HepG2 (cell line): ENCODE measurements around the gene ARL6IP4. TPM values are rescaled to one million over a fixed set of nuclear protein-coding genes. Genes with fewer than 3 reads are reported as not detected.
A peak's percentile ranks its signal among the peaks of the same experiment; 100 is the strongest.

Experiments used
- CHD4 ChIP-seq: fragments of 200-600 bp; sonication (generic); IDR thresholded peaks from 2 replicates; pipeline ENCODE4 v1.7.0; 2017; ENCODE audit warnings: mild to moderate bottlenecking, low read length, borderline replicate concordance
- ETV6 ChIP-seq: sonication (generic); formaldehyde crosslinking; conservative IDR thresholded peaks from 2 replicates; pipeline ENCODE4 v1.4.0; 2020; ENCODE audit warnings: missing genetic modification reagents
- FOXK2 ChIP-seq: fragments of 450-650 bp; IDR thresholded peaks from 2 replicates; pipeline ENCODE4 v1.6.1; 2016
- GTF3A ChIP-seq: sonication (generic); formaldehyde crosslinking; conservative IDR thresholded peaks from 2 replicates; pipeline ENCODE4 v1.4.0; 2020; ENCODE audit warnings: mild to moderate bottlenecking, missing genetic modification reagents
- HNRNPH1 ChIP-seq: fragments of 200-400 bp; formaldehyde crosslinking; optimal IDR thresholded peaks from 2 replicates; pipeline ENCODE3; 2017; ENCODE audit warnings: mild to moderate bottlenecking, low read depth, low read length
- KAT8 ChIP-seq: IDR thresholded peaks from 2 replicates; pipeline ENCODE4 v1.6.1; 2016; ENCODE audit warnings: missing genetic modification reagents, missing compliant biosample characterization
- KDM2A ChIP-seq: sonication (generic); formaldehyde crosslinking; IDR thresholded peaks from 2 replicates; pipeline ENCODE4 v1.4.0; 2020; ENCODE audit warnings: low read depth, missing genetic modification reagents, borderline replicate concordance
- MBNL3 ChIP-seq: fragments of 250-450 bp; sonication (Bioruptor Pico); conservative IDR thresholded peaks from 2 replicates; pipeline ENCODE4 v1.8.0; 2022; ENCODE audit warnings: mild to moderate bottlenecking, inconsistent platforms
- MIER2 ChIP-seq: IDR thresholded peaks from 2 replicates; pipeline ENCODE4 v1.6.1; 2016; ENCODE audit warnings: missing biosample characterization, missing genetic modification reagents
- MLXIP ChIP-seq: sonication (generic); formaldehyde crosslinking; IDR thresholded peaks from 2 replicates; pipeline ENCODE4 v1.9.0; 2021; ENCODE audit warnings: missing genetic modification reagents, borderline replicate concordance
- NFRKB ChIP-seq: fragments of 450-650 bp; IDR thresholded peaks from 2 replicates; pipeline ENCODE4 v1.6.1; 2017
- PHB2 ChIP-seq: fragments of 450-650 bp; IDR thresholded peaks from 2 replicates; pipeline ENCODE4 v1.6.1; 2018; ENCODE audit not compliant: partially characterized antibody
- RBAK ChIP-seq: sonication (generic); formaldehyde crosslinking; IDR thresholded peaks from 2 replicates; pipeline ENCODE4 v1.5.1; 2020; ENCODE audit warnings: mild to moderate bottlenecking, missing genetic modification reagents
- TRAFD1 ChIP-seq: sonication (generic); formaldehyde crosslinking; IDR thresholded peaks from 2 replicates; pipeline ENCODE4 v1.5.1; 2020; ENCODE audit warnings: missing genetic modification reagents, mild to moderate bottlenecking, borderline replicate concordance
- ZBTB7B ChIP-seq: sonication (generic); formaldehyde crosslinking; IDR thresholded peaks from 2 replicates; pipeline ENCODE4 v1.4.0; 2020; ENCODE audit warnings: missing genetic modification reagents
- ZEB1 ChIP-seq: IDR thresholded peaks from 2 replicates; pipeline ENCODE4 v1.6.1; 2012; ENCODE audit warnings: mild to moderate bottlenecking, low read depth, inconsistent platforms; ENCODE audit not compliant: insufficient replicate concordance
- ZNF18 ChIP-seq: sonication (generic); formaldehyde crosslinking; IDR thresholded peaks from 2 replicates; pipeline ENCODE4 v1.8.0; 2022; ENCODE audit warnings: mild to moderate bottlenecking, missing genetic modification reagents; ENCODE audit not compliant: insufficient replicate concordance
- ZNF253 ChIP-seq: sonication (generic); formaldehyde crosslinking; IDR thresholded peaks from 2 replicates; pipeline ENCODE4 v1.8.0; 2022; ENCODE audit warnings: mild to moderate bottlenecking, missing genetic modification reagents, borderline replicate concordance
- ZNF496 ChIP-seq: sonication (generic); formaldehyde crosslinking; IDR thresholded peaks from 2 replicates; pipeline ENCODE4 v1.8.1; 2023; ENCODE audit warnings: mild to moderate bottlenecking, moderate library complexity, missing genetic modification reagents; ENCODE audit not compliant: insufficient replicate concordance
- ZNF569 ChIP-seq: sonication (generic); formaldehyde crosslinking; IDR thresholded peaks from 2 replicates; pipeline ENCODE4 v1.5.0; 2020; ENCODE audit warnings: mild to moderate bottlenecking, missing genetic modification reagents, moderate library complexity, borderline replicate concordance
- ZNF572 ChIP-seq: sonication (generic); formaldehyde crosslinking; IDR thresholded peaks from 2 replicates; pipeline ENCODE4 v1.5.1; 2020; ENCODE audit warnings: mild to moderate bottlenecking, missing genetic modification reagents
- ZNF614 ChIP-seq: IDR thresholded peaks from 2 replicates; pipeline ENCODE4 v1.6.1; 2018; ENCODE audit warnings: missing biosample characterization, missing genetic modification reagents, inconsistent platforms, borderline replicate concordance
- ZNF710 ChIP-seq: sonication (generic); formaldehyde crosslinking; IDR thresholded peaks from 2 replicates; pipeline ENCODE4 v1.5.0; 2020; ENCODE audit warnings: mild to moderate bottlenecking, missing genetic modification reagents, borderline replicate concordance
- polyA plus RNA-seq, 8 experiments: library from polyadenylated mRNA; depleted of rRNA in 3 of 8; stranded (reverse) in 7 of 8; unstranded in 1 of 8; fragments of >200 nt; fragmentation: Illumina TruSeq in 4 of 8; extraction: Trizol in 4 of 8; gene quantifications; 2 replicates each; pipeline versions ENCODE4 v1.2.1 to v1.2.3, GENCODE V29; 2011 to 2016; ENCODE audit warnings: low read depth in 4 of 8, missing spikeins in 1 of 8, mixed read lengths in 1 of 8; ENCODE audit not compliant: insufficient read depth in 1 of 8
- total RNA-seq, 5 experiments: library from RNA; depleted of rRNA; stranded (reverse); fragments of >200 nt; fragmentation: Illumina TruSeq; extraction: Trizol; gene quantifications; 2 replicates each; pipeline ENCODE4 v1.2.3, GENCODE V29; 2016; ENCODE audit warnings: low read depth in 1 of 5

Gene ARL6IP4
- total and polyA plus RNA-seq, 2 of the 13 experiments (the other 11 are each of a cell fraction or from before 2014, with no cell fraction given) = 155 to 220 TPM

- TF ChIP-seq ZNF710 (CRISPR knock-in tag) (no peak; the same call in 1 of the 2 replicates), MBNL3 (CRISPR knock-in tag) (no peak), ZNF614 (CRISPR knock-in tag) (peak; percentile 89; the same call in 1 of the 2 replicates), TRAFD1 (CRISPR knock-in tag) (no peak; the same call in 1 of the 2 replicates), ZNF496 (CRISPR knock-in tag) (no peak), FOXK2 (no peak), CHD4 (no peak), ZNF569 (CRISPR knock-in tag) (no peak), ZBTB7B (CRISPR knock-in tag) (peak; percentile 81), RBAK (CRISPR knock-in tag) (no peak), ZNF572 (CRISPR knock-in tag) (no peak), GTF3A (CRISPR knock-in tag) (no peak), ZNF18 (CRISPR knock-in tag) (no peak), ZNF253 (CRISPR knock-in tag) (no peak), MIER2 (CRISPR knock-in tag) (no peak), PHB2 (no peak), MLXIP (no peak), KAT8 (CRISPR knock-in tag) (peak; percentile 86), ZEB1 (no peak), NFRKB (no peak), ETV6 (CRISPR knock-in tag) (peak; percentile 46; the same call in 1 of the 2 replicates), HNRNPH1 (no peak), KDM2A (peak; percentile 94)
Observed at GRCh38 chr12:122984612-122985337, 4.3 kb downstream of the ARL6IP4 start (continued).
